GM12878 (cell line): ENCODE results near the gene VMP1. TPM values are rescaled to one million over a fixed set of nuclear protein-coding genes. Genes with fewer than 3 reads are reported as not detected.

Experiments
- BCL11A ChIP-seq: IDR thresholded peaks from 2 replicates; pipeline ENCODE4 v1.6.1; 2011; ENCODE audit warnings: low read depth, low read length
- CEBPB ChIP-seq, 2 experiments: fragments of 150-350 bp in 1 of 2; IDR thresholded peaks; 2 replicates each; pipeline ENCODE4 v1.6.1; 2012 to 2014; ENCODE audit warnings: low read depth in 2 of 2, low read length in 2 of 2, borderline replicate concordance in 1 of 2, inconsistent platforms in 1 of 2
- CHD1 ChIP-seq: IDR thresholded peaks from 2 replicates; pipeline ENCODE4 v1.6.1; 2012; ENCODE audit warnings: low read depth, low read length, improper control_type of control experiment
- DPF2 ChIP-seq: fragments of 450-650 bp; IDR thresholded peaks from 2 replicates; pipeline ENCODE4 v1.6.1; 2017; ENCODE audit warnings: mild to moderate bottlenecking
- EP300 ChIP-seq, 2 experiments: fragments of 150-350 bp in 1 of 2; IDR thresholded peaks; 2 replicates each; pipeline ENCODE4 v1.6.1; 2011 to 2012; ENCODE audit warnings: low read depth in 2 of 2, low read length in 2 of 2, borderline replicate concordance in 1 of 2, improper control_type of control experiment in 1 of 2, inconsistent platforms in 1 of 2; ENCODE audit not compliant: control insufficient read depth in 1 of 2
- PAX5 ChIP-seq: IDR thresholded peaks from 2 replicates; pipeline ENCODE4 v1.6.1; 2011; ENCODE audit warnings: low read depth, low read length, borderline replicate concordance
- POLR2AphosphoS2 ChIP-seq: IDR thresholded peaks from 2 replicates; pipeline ENCODE4 v1.6.1; 2011; ENCODE audit warnings: low read depth, mild to moderate bottlenecking, low read length, improper control_type of control experiment, moderate library complexity
- RCOR1 ChIP-seq: conservative IDR thresholded peaks from 2 replicates; pipeline ENCODE4 v1.6.1; 2012; ENCODE audit warnings: low read depth, low read length, improper control_type of control experiment
- ZNF217 ChIP-seq: fragments of 450-650 bp; IDR thresholded peaks from 2 replicates; pipeline ENCODE4 v1.6.1; 2017; ENCODE audit warnings: antibody characterized with exemption, mild to moderate bottlenecking
- polyA plus RNA-seq, 11 experiments: library from polyadenylated mRNA; depleted of rRNA in 4 of 11; unstranded in 6 of 11; stranded (reverse) in 5 of 11; fragments of >200 nt; fragmentation: Nextera tagmentation in 4 of 11; fragmentation: Illumina TruSeq in 1 of 11; extraction: Ambion mirVana in 4 of 11; extraction: Trizol in 1 of 11; gene quantifications; 1 replicate in 1 of 11; 2 replicates in 10 of 11; pipeline versions ENCODE4 v1.2.1 to v1.2.3, GENCODE V29; 2011 to 2016; ENCODE audit warnings: inconsistent platforms in 2 of 11, missing spikeins in 2 of 11, low read depth in 1 of 11
- total RNA-seq, 4 experiments: library from RNA; depleted of rRNA in 3 of 4; stranded (reverse); fragments of >200 nt in 3 of 4; fragmentation: Illumina TruSeq in 1 of 4; extraction: Trizol in 1 of 4; gene quantifications; 2 replicates each; pipeline versions ENCODE4 v1.2.1 to v1.2.3, GENCODE V29; 2013 to 2021
- TF ChIP-seq, protein P1 (sequence below): fragments of 450-650 bp; IDR thresholded peaks from 2 replicates; pipeline ENCODE4 v1.6.1; 2017; ENCODE audit warnings: borderline replicate concordance
- TF ChIP-seq, protein P2 (sequence below): fragments of 150-350 bp; IDR thresholded peaks from 2 replicates; pipeline ENCODE4 v1.6.1; 2014; ENCODE audit warnings: mild to moderate bottlenecking, low read depth, low read length

The VMP1 gene
- total and polyA plus RNA-seq, 10 of the 15 experiments (the other 5 are each of a cell fraction or from before 2014, with no cell fraction given), result 88.4 to 199 (median 132) TPM

DNA sequence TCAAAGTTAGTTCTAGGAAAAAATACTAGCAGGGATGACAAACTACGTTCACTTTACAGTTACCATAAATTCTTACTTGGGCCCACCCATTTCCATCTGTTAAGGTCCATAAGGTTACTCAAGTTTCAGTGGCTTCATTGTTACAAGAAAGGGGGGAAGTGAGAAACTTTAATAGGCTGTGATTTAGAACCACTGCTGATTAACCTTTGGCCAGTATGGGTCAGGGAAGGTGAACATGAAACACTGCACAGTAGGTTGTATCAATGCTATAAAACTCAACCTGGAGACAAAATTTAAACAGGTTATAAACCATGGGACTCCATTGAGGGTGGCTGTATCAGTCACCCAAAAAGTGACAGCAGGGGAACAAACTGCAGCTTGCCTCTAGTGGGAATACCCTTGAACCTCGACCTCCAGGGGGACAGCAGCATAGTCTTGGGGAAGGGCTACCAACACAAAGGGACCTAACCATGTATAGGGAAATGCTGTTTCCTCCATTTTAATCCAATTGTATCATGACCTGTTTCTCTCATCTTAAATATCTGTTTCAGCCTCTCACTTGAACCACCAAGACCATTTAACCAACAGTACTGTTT is 10.7 kb upstream of the VMP1 start (continued):
- TF ChIP-seq CEBPB (IDR thresholded peaks at IDR 0.05; ENCODE audit: borderline replicate concordance in 1 of 2, low read depth in 2 of 2, low read length in 2 of 2) (no peak), DPF2 (0 out of 2 replicates have a peak, but pooled peaks have one; percentile 34), PAX5 (no peak), ZNF217 (no peak), EP300 (IDR thresholded peaks at IDR 0.05; ENCODE audit: borderline replicate concordance in 1 of 2, control insufficient read depth in 1 of 2, low read depth in 2 of 2, low read length in 2 of 2) (0 out of 4 replicates have a peak, but pooled peaks of 1 of the 2 experiments have one; percentile 8), RCOR1 (peak; percentile 76; the same call in 1 of the 2 replicates), CHD1 (no peak), BCL11A (peak; percentile 82), POLR2AphosphoS2 (peak; percentile 37; the same call in 1 of the 2 replicates)
- TF ChIP-seq, protein P1, sequence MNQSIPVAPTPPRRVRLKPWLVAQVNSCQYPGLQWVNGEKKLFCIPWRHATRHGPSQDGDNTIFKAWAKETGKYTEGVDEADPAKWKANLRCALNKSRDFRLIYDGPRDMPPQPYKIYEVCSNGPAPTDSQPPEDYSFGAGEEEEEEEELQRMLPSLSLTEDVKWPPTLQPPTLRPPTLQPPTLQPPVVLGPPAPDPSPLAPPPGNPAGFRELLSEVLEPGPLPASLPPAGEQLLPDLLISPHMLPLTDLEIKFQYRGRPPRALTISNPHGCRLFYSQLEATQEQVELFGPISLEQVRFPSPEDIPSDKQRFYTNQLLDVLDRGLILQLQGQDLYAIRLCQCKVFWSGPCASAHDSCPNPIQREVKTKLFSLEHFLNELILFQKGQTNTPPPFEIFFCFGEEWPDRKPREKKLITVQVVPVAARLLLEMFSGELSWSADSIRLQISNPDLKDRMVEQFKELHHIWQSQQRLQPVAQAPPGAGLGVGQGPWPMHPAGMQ, result no peak
- TF ChIP-seq, protein P2, sequence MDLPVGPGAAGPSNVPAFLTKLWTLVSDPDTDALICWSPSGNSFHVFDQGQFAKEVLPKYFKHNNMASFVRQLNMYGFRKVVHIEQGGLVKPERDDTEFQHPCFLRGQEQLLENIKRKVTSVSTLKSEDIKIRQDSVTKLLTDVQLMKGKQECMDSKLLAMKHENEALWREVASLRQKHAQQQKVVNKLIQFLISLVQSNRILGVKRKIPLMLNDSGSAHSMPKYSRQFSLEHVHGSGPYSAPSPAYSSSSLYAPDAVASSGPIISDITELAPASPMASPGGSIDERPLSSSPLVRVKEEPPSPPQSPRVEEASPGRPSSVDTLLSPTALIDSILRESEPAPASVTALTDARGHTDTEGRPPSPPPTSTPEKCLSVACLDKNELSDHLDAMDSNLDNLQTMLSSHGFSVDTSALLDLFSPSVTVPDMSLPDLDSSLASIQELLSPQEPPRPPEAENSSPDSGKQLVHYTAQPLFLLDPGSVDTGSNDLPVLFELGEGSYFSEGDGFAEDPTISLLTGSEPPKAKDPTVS, result no peak
- TF ChIP-seq, all 136 proteins: peak for 12
